ENCODE results near the gene SPDL1. TPM values are rescaled to one million over a fixed set of nuclear protein-coding genes. Genes with fewer than 3 reads are reported as not detected.

SPDL1 gene
- total and polyA plus RNA-seq, 4 experiments from 2014 or later: 1.3 to 12.2 (median 9.5) TPM

GRCh38 chr5:169590602-169591001 lies 7.0 kb downstream of the SPDL1 start:
- DNase-seq: no peak
- intact Hi-C loops (cut with micrococcal nuclease): no loop called here
- CTCF ChIA-PET (ENCODE audit: partially characterized antibody): no interaction called here
- Mint-ChIP-seq H3K36me3 (peaks cover 50 to 55% of the 10 kb centered on the region in 2 donors), H3K27ac (no peak overlapping the region), H3K27me3 (no peaks in the 10 kb centered on the region), H3K9me3 (no peaks in the 10 kb centered on the region), H3K4me1 (peaks cover 3 to 10% (median 5%) of the 10 kb centered on the region in 4 donors), H3K4me3 (no peak overlapping the region)
- no peak overlapping the region for H3K27ac ChIP-seq (ENCODE audit: low read depth, low read length)
- H3K9me3 ChIP-seq (ENCODE audit: control insufficient read depth in 1 of 2, low read length in 2 of 2): no peaks in the 10 kb centered on the region
- peaks cover 24% of the 10 kb centered on the region for H3K36me3 ChIP-seq (ENCODE audit: insufficient read depth, low read length)
- no peaks in the 10 kb centered on the region for H3K27me3 ChIP-seq (ENCODE audit: insufficient read depth, low read length)
- H3K4me3 ChIP-seq (ENCODE audit: low read length in 2 of 2): no peak overlapping the region
- no peaks in the 10 kb centered on the region for H3K4me1 ChIP-seq (ENCODE audit: insufficient read depth, low read length)
- POLR2A ChIA-PET (ENCODE audit: partially characterized antibody): no interaction called here

- no peaks in the 10 kb centered on the region for H3K9me3 Mint-ChIP-seq
- H3K4me1 Mint-ChIP-seq: peaks cover 0 to 4% (median under 1%) of the 10 kb centered on the region in 4 donors
- H3K36me3 Mint-ChIP-seq: peaks cover 54 to 57% of the 10 kb centered on the region in 2 donors
- Histone ChIP-seq H3K9me3 (ENCODE audit: control insufficient read depth in 1 of 2, low read length in 2 of 2) (no peaks in the 10 kb centered on the region), H3K27ac (ENCODE audit: low read depth, low read length) (no peak overlapping the region), H3K27me3 (ENCODE audit: insufficient read depth, low read length) (no peaks in the 10 kb centered on the region), H3K4me3 (ENCODE audit: low read length in 2 of 2) (no peak overlapping the region), H3K4me1 (ENCODE audit: insufficient read depth, low read length) (no peaks in the 10 kb centered on the region), H3K36me3 (ENCODE audit: insufficient read depth, low read length) (peaks cover 24% of the 10 kb centered on the region)
- POLR2A ChIA-PET (ENCODE audit: partially characterized antibody): no interaction called here
- H3K27me3 Mint-ChIP-seq: no peaks in the 10 kb centered on the region
- CTCF ChIA-PET (ENCODE audit: partially characterized antibody): no interaction called here
- no peak overlapping the region for H3K4me3 Mint-ChIP-seq
- DNase-seq: no peak
- intact Hi-C loops (cut with micrococcal nuclease): no loop called here
- H3K27ac Mint-ChIP-seq: no peak overlapping the region
These were observed 8.1 kb downstream of the SPDL1 start for GRCh38 chr5:169591636-169592035.

GRCh38 chr5:169592937-169593650 lies 9.5 kb downstream of the SPDL1 start:
- ChIA-PET CTCF (ENCODE audit: partially characterized antibody) (interaction anchor here (0.7 to 1.2 kb wide), 2 partner anchors 9 to 11 kb away, joined by 4 read pairs; partner anchors contain the start of gene SPDL1), POLR2A (ENCODE audit: partially characterized antibody) (no interaction called here)
- no peaks in the 10 kb centered on the region for H3K4me1 ChIP-seq (ENCODE audit: insufficient read depth, low read length)
- Mint-ChIP-seq H3K4me1 (no peaks in the 10 kb centered on the region), H3K36me3 (peaks cover 65 to 66% of the 10 kb centered on the region in 2 donors), H3K27ac (no peak overlapping the region), H3K9me3 (no peaks in the 10 kb centered on the region), H3K27me3 (no peaks in the 10 kb centered on the region), H3K4me3 (no peak overlapping the region)
- H3K4me3 ChIP-seq (ENCODE audit: low read length in 2 of 2): no peak overlapping the region
- intact Hi-C loops (cut with micrococcal nuclease): no loop called here
- H3K36me3 ChIP-seq (ENCODE audit: insufficient read depth, low read length): peaks cover 24% of the 10 kb centered on the region
- no peak overlapping the region for H3K27ac ChIP-seq (ENCODE audit: low read depth, low read length)
- H3K9me3 ChIP-seq (ENCODE audit: control insufficient read depth in 1 of 2, low read length in 2 of 2): no peaks in the 10 kb centered on the region
- DNase-seq: no peak
- no peaks in the 10 kb centered on the region for H3K27me3 ChIP-seq (ENCODE audit: insufficient read depth, low read length)

- no peak overlapping the region for H3K4me3 Mint-ChIP-seq
- H3K4me1 Mint-ChIP-seq: no peaks in the 10 kb centered on the region
- DNase-seq: no peak
- no peaks in the 10 kb centered on the region for H3K27me3 ChIP-seq (ENCODE audit: insufficient read depth, low read length)
- no peak overlapping the region for H3K27ac Mint-ChIP-seq
- no peaks in the 10 kb centered on the region for H3K9me3 ChIP-seq (ENCODE audit: control insufficient read depth in 1 of 2, low read length in 2 of 2)
- peaks cover 59 to 63% of the 10 kb centered on the region in 2 donors for H3K36me3 Mint-ChIP-seq
- H3K4me1 ChIP-seq (ENCODE audit: insufficient read depth, low read length): no peaks in the 10 kb centered on the region
- POLR2A ChIA-PET (ENCODE audit: partially characterized antibody): interaction anchor here (1.1 kb wide), 1 partner anchor 12 kb away, joined by 4 read pairs; the partner anchor contains the start of gene SPDL1
- H3K36me3 ChIP-seq (ENCODE audit: insufficient read depth, low read length): peaks cover 24% of the 10 kb centered on the region
- intact Hi-C loops (cut with micrococcal nuclease): no loop called here
- no peak overlapping the region for H3K4me3 ChIP-seq (ENCODE audit: low read length in 2 of 2)
- H3K27ac ChIP-seq (ENCODE audit: low read depth, low read length): no peak overlapping the region
- H3K9me3 Mint-ChIP-seq: no peaks in the 10 kb centered on the region
- CTCF ChIA-PET (ENCODE audit: partially characterized antibody): interaction anchor here (1.1 kb wide), 1 partner anchor 13 kb away, joined by 3 read pairs; no protein-coding TSS in a partner anchor
- no peaks in the 10 kb centered on the region for H3K27me3 Mint-ChIP-seq
These were observed 11.7 kb downstream of the SPDL1 start for GRCh38 chr5:169595172-169595820.

- Histone ChIP-seq H3K27ac (ENCODE audit: low read depth, low read length) (no peak overlapping the region), H3K36me3 (ENCODE audit: insufficient read depth, low read length) (peaks cover 9% of the 10 kb centered on the region), H3K4me1 (ENCODE audit: insufficient read depth, low read length) (no peaks in the 10 kb centered on the region), H3K27me3 (ENCODE audit: insufficient read depth, low read length) (no peaks in the 10 kb centered on the region), H3K9me3 (ENCODE audit: control insufficient read depth in 1 of 2, low read length in 2 of 2) (no peaks in the 10 kb centered on the region), H3K4me3 (ENCODE audit: low read length in 2 of 2) (no peak overlapping the region)
- H3K27ac Mint-ChIP-seq: no peak overlapping the region
- peaks cover 62% of the 10 kb centered on the region in 2 donors for H3K36me3 Mint-ChIP-seq
- no peaks in the 10 kb centered on the region for H3K4me1 Mint-ChIP-seq
- H3K9me3 Mint-ChIP-seq: no peaks in the 10 kb centered on the region
- no peak for DNase-seq
- H3K27me3 Mint-ChIP-seq: no peaks in the 10 kb centered on the region
- intact Hi-C loops (cut with micrococcal nuclease): no loop called here
- ChIA-PET CTCF (ENCODE audit: partially characterized antibody) (no interaction called here), POLR2A (ENCODE audit: partially characterized antibody) (no interaction called here)
- H3K4me3 Mint-ChIP-seq: no peak overlapping the region
These were observed 15.9 kb downstream of the SPDL1 start for GRCh38 chr5:169599451-169599850.

- H3K4me3 ChIP-seq (ENCODE audit: low read length in 2 of 2): no peak overlapping the region
- Mint-ChIP-seq H3K36me3 (peaks cover 48 to 61% of the 10 kb centered on the region in 2 donors), H3K27me3 (peaks cover 0 to 1% of the 10 kb centered on the region in 2 donors), H3K9me3 (no peaks in the 10 kb centered on the region), H3K27ac (no peak overlapping the region), H3K4me1 (no peaks in the 10 kb centered on the region), H3K4me3 (no peak overlapping the region)
- H3K4me1 ChIP-seq (ENCODE audit: insufficient read depth, low read length): no peaks in the 10 kb centered on the region
- DNase-seq: no peak
- peaks cover 5% of the 10 kb centered on the region for H3K36me3 ChIP-seq (ENCODE audit: insufficient read depth, low read length)
- intact Hi-C loops (cut with micrococcal nuclease): no loop called here
- POLR2A ChIA-PET (ENCODE audit: partially characterized antibody): no interaction called here
- H3K27me3 ChIP-seq (ENCODE audit: insufficient read depth, low read length): no peaks in the 10 kb centered on the region
- no peaks in the 10 kb centered on the region for H3K9me3 ChIP-seq (ENCODE audit: control insufficient read depth in 1 of 2, low read length in 2 of 2)
- no peak overlapping the region for H3K27ac ChIP-seq (ENCODE audit: low read depth, low read length)
- CTCF ChIA-PET (ENCODE audit: partially characterized antibody): interaction anchor here (0.6 kb wide), 1 partner anchor 1334 kb away, joined by 4 read pairs; no protein-coding TSS in a partner anchor
These were observed 19.0 kb downstream of the SPDL1 start for GRCh38 chr5:169602535-169602934.

- H3K4me3 Mint-ChIP-seq: peak overlapping the region in 1 of 8 donors; percentile 28
- no peaks in the 10 kb centered on the region for H3K27me3 ChIP-seq (ENCODE audit: insufficient read depth, low read length)
- H3K4me1 Mint-ChIP-seq: no peaks in the 10 kb centered on the region
- H3K4me1 ChIP-seq (ENCODE audit: insufficient read depth, low read length): no peaks in the 10 kb centered on the region
- H3K9me3 Mint-ChIP-seq: peaks cover 0 to 24% (median 10%) of the 10 kb centered on the region in 8 donors
- no peaks in the 10 kb centered on the region for H3K9me3 ChIP-seq (ENCODE audit: control insufficient read depth in 1 of 2, low read length in 2 of 2)
- no peak overlapping the region for H3K4me3 ChIP-seq (ENCODE audit: low read length in 2 of 2)
- ChIA-PET POLR2A (ENCODE audit: partially characterized antibody) (interaction anchor here (0.6 kb wide), 1 partner anchor 23 kb away, joined by 3 read pairs; the partner anchor contains the start of gene SPDL1), CTCF (ENCODE audit: partially characterized antibody) (no interaction called here)
- no peak overlapping the region for H3K27ac ChIP-seq (ENCODE audit: low read depth, low read length)
- peaks cover 24 to 34% of the 10 kb centered on the region in 2 donors for H3K36me3 Mint-ChIP-seq
- intact Hi-C loops (cut with micrococcal nuclease): no loop called here
- peaks cover 0 to 1% of the 10 kb centered on the region in 2 donors for H3K27me3 Mint-ChIP-seq
- H3K27ac Mint-ChIP-seq: no peak overlapping the region
- DNase-seq: no peak
- peaks cover 5% of the 10 kb centered on the region for H3K36me3 ChIP-seq (ENCODE audit: insufficient read depth, low read length)
These were observed 22.7 kb downstream of the SPDL1 start for GRCh38 chr5:169606279-169606678.

All from CD4-positive, alpha-beta memory T cell (primary cell).